Nephron progenitor cell (in vitro differentiated cells): Measurements from ENCODE around the gene NEK8.
A peak's percentile ranks its signal among the peaks of the same experiment; 100 is the strongest.

Experiments used
- DNase-seq: peaks from one replicate; pipeline ENCODE4 v3.0.0; 2021
- H3K27ac Mint-ChIP-seq: 2 replicates; pipeline ENCODE4 v1.8.0; 2021; ENCODE audit warnings: mild to moderate bottlenecking, moderate library complexity, mixed read lengths
- H3K27me3 Mint-ChIP-seq: 2 replicates; pipeline ENCODE4 v1.8.0; 2021; ENCODE audit warnings: mild to moderate bottlenecking, low read depth, mixed read lengths; ENCODE audit not compliant: poor library complexity
- H3K36me3 Mint-ChIP-seq: 2 replicates; pipeline ENCODE4 v1.8.0; 2021; ENCODE audit warnings: low read depth, mixed read lengths
- H3K4me1 Mint-ChIP-seq: 2 replicates; pipeline ENCODE4 v1.8.0; 2021; ENCODE audit warnings: mixed read lengths
- H3K4me3 Mint-ChIP-seq: 2 replicates; pipeline ENCODE4 v1.8.0; 2021; ENCODE audit warnings: mild to moderate bottlenecking, moderate library complexity, mixed read lengths
- H3K9me3 Mint-ChIP-seq: 2 replicates; pipeline ENCODE4 v1.8.0; 2021; ENCODE audit warnings: mild to moderate bottlenecking, moderate library complexity, mixed read lengths
- CTCF ChIP-seq: fragments of 200-600 bp; sonication (generic); IDR thresholded peaks from 2 replicates; pipeline ENCODE4 v1.5.0; 2021; ENCODE audit warnings: antibody characterized with exemption

NEK8 gene

GRCh38 chr17:28744104-28744971, 15.8 kb downstream of the NEK8 start:
- TF ChIP-seq CTCF = no peak
- Mint-ChIP-seq H3K27me3 (no peaks in the 10 kb centered on the region), H3K36me3 (peaks cover 13% of the 10 kb centered on the region), H3K27ac (peak overlapping the region; percentile 98), H3K4me3 (peak overlapping the region; percentile 92), H3K4me1 (peaks cover 36% of the 10 kb centered on the region), H3K9me3 (no peaks in the 10 kb centered on the region)
- peak; percentile 87 for DNase-seq

- no peaks in the 10 kb centered on the region for H3K9me3 Mint-ChIP-seq
- TF ChIP-seq CTCF = no peak
- H3K4me1 Mint-ChIP-seq = peaks cover 37% of the 10 kb centered on the region
- H3K27me3 Mint-ChIP-seq = no peaks in the 10 kb centered on the region
- peaks cover 15% of the 10 kb centered on the region for H3K36me3 Mint-ChIP-seq
- H3K4me3 Mint-ChIP-seq = peak overlapping the region; percentile 92
- peak; percentile 67 for DNase-seq
- peak overlapping the region; percentile 98 for H3K27ac Mint-ChIP-seq
These were observed 16.6 kb downstream of the NEK8 start for GRCh38 chr17:28744972-28745785.

GRCh38 chr17:28745786-28746411, 17.3 kb downstream of the NEK8 start:
- H3K27ac Mint-ChIP-seq = peak overlapping the region; percentile 79

GRCh38 chr17:28746611-28747050, 18.0 kb downstream of the NEK8 start:
- Mint-ChIP-seq H3K36me3 (peaks cover 28% of the 10 kb centered on the region), H3K27ac (peak overlapping the region; percentile 78)
- no peak for DNase-seq

More at GRCh38 chr17:28745786-28746411, 17.3 kb downstream of the NEK8 start:
- no peak for TF ChIP-seq CTCF
- H3K36me3 Mint-ChIP-seq = peaks cover 22% of the 10 kb centered on the region
- H3K4me1 Mint-ChIP-seq = peaks cover 43% of the 10 kb centered on the region
- no peaks in the 10 kb centered on the region for H3K9me3 Mint-ChIP-seq
- no peak for DNase-seq
- no peaks in the 10 kb centered on the region for H3K27me3 Mint-ChIP-seq
- peak overlapping the region; percentile 92 for H3K4me3 Mint-ChIP-seq

More at GRCh38 chr17:28746611-28747050, 18.0 kb downstream of the NEK8 start:
- Mint-ChIP-seq H3K4me1 (peaks cover 38% of the 10 kb centered on the region), H3K4me3 (peak overlapping the region; percentile 92), H3K27me3 (no peaks in the 10 kb centered on the region), H3K9me3 (no peaks in the 10 kb centered on the region)
- TF ChIP-seq CTCF = no peak
